Mucosa of descending colon (tissue), 3 donors: ENCODE measurements around the gene CIB4. TPM values are rescaled to one million over a fixed set of nuclear protein-coding genes. Genes with fewer than 3 reads are reported as not detected.
A peak's percentile ranks its signal among the peaks of the same experiment; 100 is the strongest.

Experiments used
- ATAC-seq: fragments of 200-7000 bp; cut with Tn5 transposase; one replicate; pipeline ENCODE4 v1.9.1; 2020; ENCODE audit warnings: mild to moderate bottlenecking, moderate library complexity
- DNase-seq, 3 donors: peaks; one replicate each; pipeline ENCODE4 v3.0.0-alpha.2; 2020
- H3K36me3 ChIP-seq: fragments of 200-600 bp; one replicate; pipeline ENCODE4 v1.8.0; 2021; ENCODE audit warnings: low read depth, mild to moderate bottlenecking
- H3K4me1 ChIP-seq: fragments of 200-600 bp; one replicate; pipeline ENCODE4 v1.8.0; 2021; ENCODE audit warnings: low read depth, mild to moderate bottlenecking
- H3K4me3 ChIP-seq: fragments of 200-600 bp; one replicate; pipeline ENCODE4 v1.8.0; 2021; ENCODE audit warnings: mild to moderate bottlenecking
- H3K9me3 ChIP-seq: fragments of 200-600 bp; one replicate; pipeline ENCODE4 v1.8.0; 2021; ENCODE audit warnings: mild to moderate bottlenecking
- CTCF ChIP-seq: fragments of 200-600 bp; IDR thresholded peaks from one replicate; pipeline ENCODE4 v1.8.0; 2022; ENCODE audit warnings: antibody characterized with exemption, mild to moderate bottlenecking
- intact Hi-C, 2 donors: fragments of 100-400 bp; cut with DNase I in 1 of 2; cut with micrococcal nuclease in 1 of 2; formaldehyde crosslinking; loops; one replicate each; pipeline versions ENCODE4 v1.11.0 to v1.11.1; 2022; cut with DNase I, micrococcal nuclease
- total RNA-seq, 3 donors: library from RNA; stranded (reverse); fragmentation: NEBNext Ultra II Directional in 2 of 3; extraction: Animal tissue kit (Norgen Biotek cat#: 25700) in 2 of 3; gene quantifications; one replicate each; pipeline versions ENCODE4 v1.2.1 to v1.2.4, GENCODE V29; 2021 to 2023
- donor health status: DM: no; HTN: no; CAD: no; lungs with moderate emphysema.
- donor health status: DM: no; HTN: no; CAD: no.
- donor health status: DM: no; HTN: yes; CAD: no.

Gene CIB4
- total RNA-seq, 3 donors from 2014 or later: 0.60 TPM; not detected in 2

- intact Hi-C loops: no loop called here
- H3K36me3 ChIP-seq: no peaks in the 10 kb centered on the region
- TF ChIP-seq CTCF: no peak
- H3K9me3 ChIP-seq: no peaks in the 10 kb centered on the region
- peaks cover 6% of the 10 kb centered on the region for H3K4me1 ChIP-seq
- H3K4me3 ChIP-seq: no peak overlapping the region
- DNase-seq: peak in 1 of 3 donors; percentile 24
- ATAC-seq: no peak
These were observed 83.8 kb downstream of the CIB4 start for GRCh38 chr2:26557244-26557925.

- ATAC-seq: no peak
- no peak for TF ChIP-seq CTCF
- DNase-seq: peak in 1 of 3 donors; percentile 19
- no peaks in the 10 kb centered on the region for H3K9me3 ChIP-seq
- no peaks in the 10 kb centered on the region for H3K4me1 ChIP-seq
- intact Hi-C loops: no loop called here
- H3K36me3 ChIP-seq: no peaks in the 10 kb centered on the region
- no peak overlapping the region for H3K4me3 ChIP-seq
These were observed 84.6 kb downstream of the CIB4 start for GRCh38 chr2:26556309-26557243.

- intact Hi-C loops: no loop called here
- no peak for DNase-seq
- H3K4me3 ChIP-seq: no peak overlapping the region
These were observed 85.7 kb downstream of the CIB4 start for GRCh38 chr2:26555246-26556133.

GRCh38 chr2:26552641-26553374 lies 88.4 kb downstream of the CIB4 start:
- ATAC-seq: no peak
- no peaks in the 10 kb centered on the region for H3K36me3 ChIP-seq
- no peak overlapping the region for H3K4me3 ChIP-seq
- no peak for TF ChIP-seq CTCF
- intact Hi-C loops: no loop called here
- no peak for DNase-seq
- H3K4me1 ChIP-seq: no peaks in the 10 kb centered on the region
- H3K9me3 ChIP-seq: no peaks in the 10 kb centered on the region

More at GRCh38 chr2:26555246-26556133, 85.7 kb downstream of the CIB4 start:
- ATAC-seq: peak; percentile 69
- TF ChIP-seq CTCF: no peak
- Histone ChIP-seq H3K36me3 (no peaks in the 10 kb centered on the region), H3K4me1 (no peaks in the 10 kb centered on the region), H3K9me3 (no peaks in the 10 kb centered on the region)
